ENCODE measurements around the gene ZDHHC21. TPM values are rescaled to one million over a fixed set of nuclear protein-coding genes. Genes with fewer than 3 reads are reported as not detected.

The ZDHHC21 gene
- polyA plus RNA-seq, 2 of the 4 experiments (the other 2 are of a cell fraction) = 3.7 to 9.1 TPM

- peak in 1 of 2 experiments; percentile 31 for DNase-seq (ENCODE audit: low read depth in 1 of 2, low spot score in 1 of 2)
- peak in 1 of 2 experiments; percentile 45; a peak in 2 of 6 replicates for ATAC-seq
- no peak for FAIRE-seq
Measured at GRCh38 chr9:14652729-14653377, 40.4 kb downstream of the ZDHHC21 start.

GRCh38 chr9:14650596-14650995 is 42.6 kb downstream of the ZDHHC21 start:
- TF ChIP-seq CHD2 (IDR thresholded peaks at IDR 0.05; ENCODE audit: low read length, partially characterized antibody) (no peak), FOSL2 (IDR thresholded peaks at IDR 0.05) (no peak), FOSL2 (CRISPR knock-in tag; IDR thresholded peaks at IDR 0.05) (no peak), JUNB (IDR thresholded peaks at IDR 0.05) (no peak), HMGXB4 (CRISPR knock-in tag; IDR thresholded peaks at IDR 0.05; ENCODE audit: borderline replicate concordance) (no peak), SREBF2 (IDR thresholded peaks at IDR 0.05) (no peak), GATA3 (IDR thresholded peaks at IDR 0.05; ENCODE audit: borderline replicate concordance) (no peak), RARB (CRISPR knock-in tag; IDR thresholded peaks at IDR 0.05) (no peak), ZSCAN20 (CRISPR knock-in tag; IDR thresholded peaks at IDR 0.05) (no peak)
- no peak overlapping the region for H3K4me3 ChIP-seq
- POLR2A ChIA-PET = no interaction called here
- H3K4me2 ChIP-seq = no peak overlapping the region
- no peak for FAIRE-seq
- peaks cover 27% of the 10 kb centered on the region for H3K9me3 ChIP-seq
- DNase-seq (ENCODE audit: low read depth in 1 of 2, low spot score in 1 of 2) = no peak
- ATAC-seq = no peak
- H3K4me1 ChIP-seq = no peaks in the 10 kb centered on the region
- WGBS (ENCODE audit: missing lambda C conversion rate) = 98% methylated on average over 1 of the region's 1 CpG
- CTCF ChIA-PET = interaction anchor here (0.6 kb wide), 1 partner anchor 562 kb away, joined by 3 read pairs; no protein-coding TSS in a partner anchor
- H3K27ac ChIP-seq = no peak overlapping the region

More at GRCh38 chr9:14652729-14653377, 40.4 kb downstream of the ZDHHC21 start:
- Histone ChIP-seq H3K27ac (no peak overlapping the region), H3K9me3 (peaks cover 31% of the 10 kb centered on the region), H3K4me2 (no peak overlapping the region), H3K4me3 (no peak overlapping the region), H3K4me1 (no peaks in the 10 kb centered on the region)
- 83% methylated on average over 4 of the region's 4 CpGs for WGBS (ENCODE audit: missing lambda C conversion rate)
- TF ChIP-seq CHD4 (IDR thresholded peaks at IDR 0.05; ENCODE audit: borderline replicate concordance) (no peak), CTCF (IDR thresholded peaks at IDR 0.05) (0 out of 3 replicates have a peak, but pooled peaks have one; percentile 21), RCOR1 (IDR thresholded peaks at IDR 0.05; ENCODE audit: low read depth, low read length) (no peak), HDAC2 (IDR thresholded peaks at IDR 0.05) (no peak), CBX8 (IDR thresholded peaks at IDR 0.05) (no peak), RAD21 (conservative IDR thresholded peaks at IDR 0.05 in 1 of 2, IDR thresholded peaks at IDR 0.05 in 1 of 2) (peak in 1 of 2 experiments; percentile 50; a peak in 2 of 5 replicates), MAFK (IDR thresholded peaks at IDR 0.05; ENCODE audit: partially characterized antibody) (peak; percentile 2)
- ChIA-PET POLR2A (no interaction called here), CTCF (interaction anchor here (0.7 to 1.4 kb wide), 4 partner anchors 9 to 186 kb away, joined by 3 read pairs; no protein-coding TSS in a partner anchor)

- Histone ChIP-seq H3K4me1 (peaks cover 8% of the 10 kb centered on the region), H3K4me3 (no peak overlapping the region), H3K27ac (no peak overlapping the region), H3K9me3 (no peaks in the 10 kb centered on the region), H3K4me2 (no peak overlapping the region)
- ATAC-seq = no peak
- ChIA-PET POLR2A (no interaction called here), CTCF (no interaction called here)
- 88% methylated on average over 3 of the region's 3 CpGs for WGBS (ENCODE audit: missing lambda C conversion rate)
- DNase-seq (ENCODE audit: low read depth in 1 of 2, low spot score in 1 of 2) = no peak
- FAIRE-seq = peak; percentile 65
- TF ChIP-seq CBX8 (IDR thresholded peaks at IDR 0.05) = no peak
- no peak for TF ChIP-seq PBX3 (IDR thresholded peaks at IDR 0.05)
- no peak for TF ChIP-seq RFX5 (IDR thresholded peaks at IDR 0.05)
- no peak for TF ChIP-seq NPAS2 (CRISPR knock-in tag; IDR thresholded peaks at IDR 0.05; ENCODE audit: borderline replicate concordance)
- no peak for TF ChIP-seq FOSB (CRISPR knock-in tag; IDR thresholded peaks at IDR 0.05)
- no peak for TF ChIP-seq REST (IDR thresholded peaks at IDR 0.05)
- no peak for TF ChIP-seq KDM1A (IDR thresholded peaks at IDR 0.05; ENCODE audit: low read depth)
- no peak for TF ChIP-seq MAZ (IDR thresholded peaks at IDR 0.05; ENCODE audit: borderline replicate concordance, low read depth, low read length)
- no peak for TF ChIP-seq POLR2AphosphoS2 (conservative IDR thresholded peaks at IDR 0.05; ENCODE audit: low read length)
- no peak for TF ChIP-seq KDM5A (IDR thresholded peaks at IDR 0.05)
- TF ChIP-seq ATOH8 (CRISPR knock-in tag; IDR thresholded peaks at IDR 0.05; ENCODE audit: low read depth) = no peak
Measured at GRCh38 chr9:14645648-14646047, 47.6 kb downstream of the ZDHHC21 start.

All from A549 (cell line).